Measurements from ENCODE around the gene NRCAM.

NRCAM gene

GRCh38 chr7:108457871-108458270 lies 1.6 kb upstream of the NRCAM start:
- no peak for DNase-seq

GRCh38 chr7:108456845-108457540 lies 757 bp upstream of the NRCAM start:
- DNase-seq = no peak

- no peak for DNase-seq
Observed at GRCh38 chr7:108455551-108455997, 662 bp downstream of the NRCAM start.

GRCh38 chr7:108454674-108455550 lies 1.3 kb downstream of the NRCAM start:
- DNase-seq = peak; percentile 79

GRCh38 chr7:108454317-108454673 lies 1.9 kb downstream of the NRCAM start:
- no peak for DNase-seq

- no peak for DNase-seq
Observed at GRCh38 chr7:108453320-108453719, 2.9 kb downstream of the NRCAM start.

- DNase-seq = peak; percentile 68
Observed at GRCh38 chr7:108452707-108453106, 3.5 kb downstream of the NRCAM start.

- no peak for DNase-seq
Observed at GRCh38 chr7:108451296-108451848, 4.9 kb downstream of the NRCAM start.

- DNase-seq = no peak
Observed at GRCh38 chr7:108450160-108450559, 6.1 kb downstream of the NRCAM start.

GRCh38 chr7:108449521-108449920 lies 6.7 kb downstream of the NRCAM start:
- no peak for DNase-seq

- peak; percentile 37 for DNase-seq
Observed at GRCh38 chr7:108448584-108449505, 7.4 kb downstream of the NRCAM start.

GRCh38 chr7:108442039-108442568 lies 14.1 kb downstream of the NRCAM start:
- peak; percentile 40 for DNase-seq

- no peak for DNase-seq
Observed at GRCh38 chr7:108441392-108441955, 14.8 kb downstream of the NRCAM start.

GRCh38 chr7:108440613-108441012 lies 15.6 kb downstream of the NRCAM start:
- DNase-seq = no peak

- no peak for DNase-seq
Observed at GRCh38 chr7:108436906-108437305, 19.3 kb downstream of the NRCAM start.

- DNase-seq = no peak
Observed at GRCh38 chr7:108434010-108434409, 22.2 kb downstream of the NRCAM start.

GRCh38 chr7:108431099-108431498 lies 25.1 kb downstream of the NRCAM start:
- DNase-seq = no peak

GRCh38 chr7:108430664-108431063 lies 25.6 kb downstream of the NRCAM start:
- DNase-seq = no peak

- DNase-seq = no peak
Observed at GRCh38 chr7:108427766-108428165, 28.5 kb downstream of the NRCAM start.

- no peak for DNase-seq
Observed at GRCh38 chr7:108425714-108426275, 30.4 kb downstream of the NRCAM start.

- no peak for DNase-seq
Observed at GRCh38 chr7:108424013-108424412, 32.2 kb downstream of the NRCAM start.
